ENCODE measurements around the gene FAIM2.

DNA sequence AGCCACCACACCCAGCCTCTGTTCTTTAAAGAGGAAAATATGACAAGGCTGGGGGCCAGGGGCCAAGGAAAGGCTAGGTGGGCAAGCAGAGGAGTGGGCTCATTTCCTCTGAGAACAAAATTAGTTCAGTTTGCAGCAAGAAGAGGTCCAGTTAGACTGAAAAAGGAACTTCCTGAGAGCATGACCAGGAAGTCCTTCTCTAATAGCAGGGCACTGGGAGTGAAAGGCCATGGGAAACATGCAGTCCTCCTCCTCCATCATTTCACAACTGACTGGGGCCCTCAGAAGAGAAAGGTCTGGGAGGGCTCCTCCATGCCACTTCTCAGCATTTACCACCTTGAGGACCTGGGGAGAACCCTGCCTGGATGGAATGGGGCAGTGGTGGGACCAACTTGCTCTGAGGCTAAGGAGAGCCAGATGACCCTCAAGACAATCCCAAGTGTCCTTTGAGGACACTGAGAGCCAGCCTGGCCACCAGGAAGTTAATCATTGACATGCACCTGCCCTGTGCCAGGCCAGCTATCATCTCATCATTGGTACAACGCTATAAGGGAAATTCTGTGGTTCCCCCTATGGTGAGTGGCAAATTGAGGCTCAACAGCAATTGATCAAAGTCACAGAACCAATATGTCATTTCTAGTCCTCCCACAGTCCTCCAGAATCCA lies 48.8 kb upstream of the FAIM2 start:
- TF ChIP-seq GLIS3 (CRISPR knock-in tag; IDR thresholded peaks at IDR 0.05), result no peak
- TF ChIP-seq, protein P1, sequence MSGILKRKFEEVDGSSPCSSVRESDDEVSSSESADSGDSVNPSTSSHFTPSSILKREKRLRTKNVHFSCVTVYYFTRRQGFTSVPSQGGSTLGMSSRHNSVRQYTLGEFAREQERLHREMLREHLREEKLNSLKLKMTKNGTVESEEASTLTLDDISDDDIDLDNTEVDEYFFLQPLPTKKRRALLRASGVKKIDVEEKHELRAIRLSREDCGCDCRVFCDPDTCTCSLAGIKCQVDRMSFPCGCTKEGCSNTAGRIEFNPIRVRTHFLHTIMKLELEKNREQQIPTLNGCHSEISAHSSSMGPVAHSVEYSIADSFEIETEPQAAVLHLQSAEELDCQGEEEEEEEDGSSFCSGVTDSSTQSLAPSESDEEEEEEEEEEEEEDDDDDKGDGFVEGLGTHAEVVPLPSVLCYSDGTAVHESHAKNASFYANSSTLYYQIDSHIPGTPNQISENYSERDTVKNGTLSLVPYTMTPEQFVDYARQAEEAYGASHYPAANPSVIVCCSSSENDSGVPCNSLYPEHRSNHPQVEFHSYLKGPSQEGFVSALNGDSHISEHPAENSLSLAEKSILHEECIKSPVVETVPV (CRISPR knock-in tag; IDR thresholded peaks at IDR 0.05), result no peak
- no peak for TF ChIP-seq TOX (CRISPR knock-in tag; IDR thresholded peaks at IDR 0.05; ENCODE audit: borderline replicate concordance)
- TF ChIP-seq ARNTL (CRISPR knock-in tag; IDR thresholded peaks at IDR 0.05; ENCODE audit: borderline replicate concordance, low read depth), result no peak
- TF ChIP-seq CSDC2 (CRISPR knock-in tag; IDR thresholded peaks at IDR 0.05), result no peak
- TF ChIP-seq RARB (CRISPR knock-in tag; IDR thresholded peaks at IDR 0.05), result no peak
- no peak for TF ChIP-seq ZNF8 (CRISPR knock-in tag; IDR thresholded peaks at IDR 0.05)
- TF ChIP-seq, protein P2, sequence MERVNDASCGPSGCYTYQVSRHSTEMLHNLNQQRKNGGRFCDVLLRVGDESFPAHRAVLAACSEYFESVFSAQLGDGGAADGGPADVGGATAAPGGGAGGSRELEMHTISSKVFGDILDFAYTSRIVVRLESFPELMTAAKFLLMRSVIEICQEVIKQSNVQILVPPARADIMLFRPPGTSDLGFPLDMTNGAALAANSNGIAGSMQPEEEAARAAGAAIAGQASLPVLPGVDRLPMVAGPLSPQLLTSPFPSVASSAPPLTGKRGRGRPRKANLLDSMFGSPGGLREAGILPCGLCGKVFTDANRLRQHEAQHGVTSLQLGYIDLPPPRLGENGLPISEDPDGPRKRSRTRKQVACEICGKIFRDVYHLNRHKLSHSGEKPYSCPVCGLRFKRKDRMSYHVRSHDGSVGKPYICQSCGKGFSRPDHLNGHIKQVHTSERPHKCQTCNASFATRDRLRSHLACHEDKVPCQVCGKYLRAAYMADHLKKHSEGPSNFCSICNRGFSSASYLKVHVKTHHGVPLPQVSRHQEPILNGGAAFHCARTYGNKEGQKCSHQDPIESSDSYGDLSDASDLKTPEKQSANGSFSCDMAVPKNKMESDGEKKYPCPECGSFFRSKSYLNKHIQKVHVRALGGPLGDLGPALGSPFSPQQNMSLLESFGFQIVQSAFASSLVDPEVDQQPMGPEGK (CRISPR knock-in tag; IDR thresholded peaks at IDR 0.05; ENCODE audit: borderline replicate concordance), result no peak
- no peak for TF ChIP-seq ZFP30 (CRISPR knock-in tag; IDR thresholded peaks at IDR 0.05)
- TF ChIP-seq, protein P3, sequence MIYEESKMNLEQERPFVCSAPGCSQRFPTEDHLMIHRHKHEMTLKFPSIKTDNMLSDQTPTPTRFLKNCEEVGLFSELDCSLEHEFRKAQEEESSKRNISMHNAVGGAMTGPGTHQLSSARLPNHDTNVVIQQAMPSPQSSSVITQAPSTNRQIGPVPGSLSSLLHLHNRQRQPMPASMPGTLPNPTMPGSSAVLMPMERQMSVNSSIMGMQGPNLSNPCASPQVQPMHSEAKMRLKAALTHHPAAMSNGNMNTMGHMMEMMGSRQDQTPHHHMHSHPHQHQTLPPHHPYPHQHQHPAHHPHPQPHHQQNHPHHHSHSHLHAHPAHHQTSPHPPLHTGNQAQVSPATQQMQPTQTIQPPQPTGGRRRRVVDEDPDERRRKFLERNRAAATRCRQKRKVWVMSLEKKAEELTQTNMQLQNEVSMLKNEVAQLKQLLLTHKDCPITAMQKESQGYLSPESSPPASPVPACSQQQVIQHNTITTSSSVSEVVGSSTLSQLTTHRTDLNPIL (CRISPR knock-in tag; IDR thresholded peaks at IDR 0.05; ENCODE audit: low read depth), result no peak
- TF ChIP-seq BACH2 (CRISPR knock-in tag; IDR thresholded peaks at IDR 0.05; ENCODE audit: borderline replicate concordance), result no peak
- TF ChIP-seq ZNF565 (CRISPR knock-in tag; conservative IDR thresholded peaks at IDR 0.05; ENCODE audit: low read depth), result no peak
- TF ChIP-seq, protein P4, sequence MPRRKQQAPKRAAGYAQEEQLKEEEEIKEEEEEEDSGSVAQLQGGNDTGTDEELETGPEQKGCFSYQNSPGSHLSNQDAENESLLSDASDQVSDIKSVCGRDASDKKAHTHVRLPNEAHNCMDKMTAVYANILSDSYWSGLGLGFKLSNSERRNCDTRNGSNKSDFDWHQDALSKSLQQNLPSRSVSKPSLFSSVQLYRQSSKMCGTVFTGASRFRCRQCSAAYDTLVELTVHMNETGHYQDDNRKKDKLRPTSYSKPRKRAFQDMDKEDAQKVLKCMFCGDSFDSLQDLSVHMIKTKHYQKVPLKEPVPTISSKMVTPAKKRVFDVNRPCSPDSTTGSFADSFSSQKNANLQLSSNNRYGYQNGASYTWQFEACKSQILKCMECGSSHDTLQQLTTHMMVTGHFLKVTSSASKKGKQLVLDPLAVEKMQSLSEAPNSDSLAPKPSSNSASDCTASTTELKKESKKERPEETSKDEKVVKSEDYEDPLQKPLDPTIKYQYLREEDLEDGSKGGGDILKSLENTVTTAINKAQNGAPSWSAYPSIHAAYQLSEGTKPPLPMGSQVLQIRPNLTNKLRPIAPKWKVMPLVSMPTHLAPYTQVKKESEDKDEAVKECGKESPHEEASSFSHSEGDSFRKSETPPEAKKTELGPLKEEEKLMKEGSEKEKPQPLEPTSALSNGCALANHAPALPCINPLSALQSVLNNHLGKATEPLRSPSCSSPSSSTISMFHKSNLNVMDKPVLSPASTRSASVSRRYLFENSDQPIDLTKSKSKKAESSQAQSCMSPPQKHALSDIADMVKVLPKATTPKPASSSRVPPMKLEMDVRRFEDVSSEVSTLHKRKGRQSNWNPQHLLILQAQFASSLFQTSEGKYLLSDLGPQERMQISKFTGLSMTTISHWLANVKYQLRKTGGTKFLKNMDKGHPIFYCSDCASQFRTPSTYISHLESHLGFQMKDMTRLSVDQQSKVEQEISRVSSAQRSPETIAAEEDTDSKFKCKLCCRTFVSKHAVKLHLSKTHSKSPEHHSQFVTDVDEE (CRISPR knock-in tag; IDR thresholded peaks at IDR 0.05), result no peak
